Brain microvascular endothelial cell (primary cell): ENCODE results near the gene APBB2.
"Not testable (repeated sequence)": the region's sequence is repeated elsewhere in the genome, so short reads cannot be mapped to it uniquely, and the experiment has no call there.

Experiments
- DNase-seq: peaks from one replicate; pipeline ENCODE4 v3.0.0-alpha.2; 2020
- H3K27ac ChIP-seq: fragments of 250-450 bp; sonication (Bioruptor Pico); 2 replicates; pipeline ENCODE4 v1.5.1; 2020; ENCODE audit warnings: mild to moderate bottlenecking, moderate library complexity
- H3K27me3 ChIP-seq: fragments of 250-450 bp; sonication (Bioruptor Pico); replicated peaks from 2 replicates; pipeline ENCODE4 v1.5.1; 2020; ENCODE audit warnings: mild to moderate bottlenecking
- H3K36me3 ChIP-seq: fragments of 250-450 bp; sonication (Bioruptor Pico); replicated peaks from 2 replicates; pipeline ENCODE4 v1.5.1; 2020; ENCODE audit warnings: mild to moderate bottlenecking
- H3K4me3 ChIP-seq: 2 replicates; pipeline ENCODE4 v1.5.1; 2011; ENCODE audit warnings: low read depth, mild to moderate bottlenecking, control low read depth, low read length, moderate library complexity
- in situ Hi-C: cut with HindIII; loops from 2 replicates; pipeline ENCODE4 v1.10.0; 2017; ENCODE audit warnings: low sequenced_read_pairs, low pct_ligation_motif_present
- TF ChIP-seq, protein P1 (sequence below): IDR thresholded peaks from 2 replicates; pipeline ENCODE4 v1.5.1; 2011; ENCODE audit warnings: low read depth, mild to moderate bottlenecking, moderate library complexity, low read length, control low read depth, inconsistent platforms; ENCODE audit errors: missing control alignments

Gene APBB2

DNA sequence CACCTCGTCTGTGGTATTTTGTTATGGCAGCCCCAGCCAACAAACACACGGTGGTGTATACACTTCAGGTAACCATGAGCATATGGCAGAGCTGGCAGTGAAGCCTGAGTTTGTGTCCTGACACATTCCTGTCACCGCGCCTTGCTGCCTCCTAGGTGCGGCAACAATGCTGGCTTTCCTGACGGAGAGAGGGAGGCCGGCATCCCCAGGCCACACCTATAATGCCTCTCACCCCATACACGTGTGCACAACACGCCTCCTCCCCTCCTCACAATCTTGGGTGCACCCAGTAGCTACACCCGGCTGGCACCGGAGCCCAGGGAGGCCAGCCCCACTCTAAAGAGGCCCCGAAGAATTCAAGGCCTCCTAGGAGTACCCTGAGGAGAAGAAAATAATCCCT is 306.0 kb downstream of the APBB2 start:
- Histone ChIP-seq H3K27ac (no peak overlapping the region), H3K27me3 (no peaks in the 10 kb centered on the region), H3K36me3 (peaks cover 2% of the 10 kb centered on the region), H3K4me3 (no peak overlapping the region)
- in situ Hi-C loops, result no loop called here
- DNase-seq, result no peak
- TF ChIP-seq, protein P1, sequence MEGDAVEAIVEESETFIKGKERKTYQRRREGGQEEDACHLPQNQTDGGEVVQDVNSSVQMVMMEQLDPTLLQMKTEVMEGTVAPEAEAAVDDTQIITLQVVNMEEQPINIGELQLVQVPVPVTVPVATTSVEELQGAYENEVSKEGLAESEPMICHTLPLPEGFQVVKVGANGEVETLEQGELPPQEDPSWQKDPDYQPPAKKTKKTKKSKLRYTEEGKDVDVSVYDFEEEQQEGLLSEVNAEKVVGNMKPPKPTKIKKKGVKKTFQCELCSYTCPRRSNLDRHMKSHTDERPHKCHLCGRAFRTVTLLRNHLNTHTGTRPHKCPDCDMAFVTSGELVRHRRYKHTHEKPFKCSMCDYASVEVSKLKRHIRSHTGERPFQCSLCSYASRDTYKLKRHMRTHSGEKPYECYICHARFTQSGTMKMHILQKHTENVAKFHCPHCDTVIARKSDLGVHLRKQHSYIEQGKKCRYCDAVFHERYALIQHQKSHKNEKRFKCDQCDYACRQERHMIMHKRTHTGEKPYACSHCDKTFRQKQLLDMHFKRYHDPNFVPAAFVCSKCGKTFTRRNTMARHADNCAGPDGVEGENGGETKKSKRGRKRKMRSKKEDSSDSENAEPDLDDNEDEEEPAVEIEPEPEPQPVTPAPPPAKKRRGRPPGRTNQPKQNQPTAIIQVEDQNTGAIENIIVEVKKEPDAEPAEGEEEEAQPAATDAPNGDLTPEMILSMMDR, result no peak

DNA sequence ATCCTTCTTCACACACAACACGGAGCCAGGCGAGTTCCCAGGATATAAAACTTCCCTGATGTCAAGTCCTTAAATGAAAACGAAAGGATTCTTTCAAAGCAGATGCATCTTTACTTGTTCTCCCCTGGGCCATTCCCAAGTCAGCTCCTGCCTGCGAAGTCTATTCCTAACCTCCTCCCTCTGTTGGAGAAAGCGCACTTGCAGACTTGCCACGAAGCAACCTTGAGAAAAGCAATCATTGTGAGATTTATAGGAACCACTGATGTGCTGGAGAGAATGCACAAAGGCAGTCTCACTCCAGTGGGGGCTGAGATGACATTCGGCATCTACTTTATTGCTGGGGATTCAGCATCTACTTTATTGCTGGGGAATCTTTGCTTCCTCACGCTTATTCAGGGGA is 308.9 kb downstream of the APBB2 start:
- DNase-seq, result no peak
- TF ChIP-seq, protein P1, result no peak
- no peak overlapping the region for H3K27ac ChIP-seq
- H3K27me3 ChIP-seq, result no peaks in the 10 kb centered on the region
- in situ Hi-C loops, result no loop called here
- H3K4me3 ChIP-seq, result no peak overlapping the region
- peaks cover 7% of the 10 kb centered on the region for H3K36me3 ChIP-seq

DNA sequence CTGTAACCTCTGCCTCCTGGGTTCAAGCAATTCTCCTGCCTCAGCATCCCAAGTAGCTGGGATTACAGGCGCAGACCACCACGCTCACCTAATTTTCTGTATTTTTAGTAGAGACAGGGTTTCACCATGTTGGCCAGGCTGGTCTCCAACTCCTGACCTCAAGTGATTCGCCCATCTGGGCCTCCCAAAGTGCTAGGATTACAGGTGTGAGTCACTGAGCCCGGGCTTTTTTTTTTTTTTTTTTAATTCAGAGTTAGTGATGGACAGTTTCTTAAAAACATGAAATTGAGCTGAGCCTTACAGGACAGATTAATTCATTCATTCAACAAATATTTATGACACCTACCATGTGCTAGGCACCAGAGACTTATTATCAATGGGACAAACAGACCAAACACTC is 313.8 kb downstream of the APBB2 start:
- H3K4me3 ChIP-seq, in situ Hi-C loops, DNase-seq, H3K27ac ChIP-seq, H3K27me3 ChIP-seq: not testable (repeated sequence)
- H3K36me3 ChIP-seq, result peaks cover 26% of the 10 kb centered on the region

DNA sequence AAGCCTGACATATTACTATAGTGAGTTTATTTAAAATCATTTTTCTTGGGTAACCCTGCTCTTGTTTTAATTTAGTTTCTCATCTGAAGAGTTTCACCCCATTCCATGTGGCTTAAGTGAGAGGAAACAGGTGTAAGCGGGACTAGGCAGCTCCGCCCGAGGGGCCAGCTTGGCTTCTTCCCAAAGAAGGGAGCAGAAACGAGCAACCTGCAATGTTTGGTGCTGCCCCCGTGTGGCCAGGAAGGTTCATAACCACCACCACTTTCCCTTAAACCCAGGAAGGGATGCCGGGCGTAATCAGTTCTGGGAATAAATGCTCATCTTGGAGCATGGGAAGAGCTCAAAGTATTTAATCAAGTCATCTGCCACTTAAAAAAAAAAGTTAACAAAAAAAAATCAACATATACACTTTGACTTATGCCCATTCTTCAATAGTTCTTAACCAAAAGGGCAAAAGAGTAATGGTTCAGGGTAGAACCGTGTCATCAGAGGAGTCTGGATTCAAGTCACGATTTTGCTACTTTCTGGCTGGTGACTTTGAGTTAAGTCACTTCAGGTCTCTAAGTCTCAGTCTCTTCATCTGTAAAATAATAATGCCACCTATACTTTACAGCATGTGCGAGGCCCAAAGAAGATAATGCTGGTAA is 316.7 kb downstream of the APBB2 start:
- in situ Hi-C loops, result no loop called here
- peaks cover 40% of the 10 kb centered on the region for H3K36me3 ChIP-seq
- H3K27ac ChIP-seq, result no peak overlapping the region
- H3K27me3 ChIP-seq, result no peaks in the 10 kb centered on the region
- TF ChIP-seq, protein P1, result peak; percentile 89
- peak; percentile 57 for DNase-seq
- no peak overlapping the region for H3K4me3 ChIP-seq

DNA sequence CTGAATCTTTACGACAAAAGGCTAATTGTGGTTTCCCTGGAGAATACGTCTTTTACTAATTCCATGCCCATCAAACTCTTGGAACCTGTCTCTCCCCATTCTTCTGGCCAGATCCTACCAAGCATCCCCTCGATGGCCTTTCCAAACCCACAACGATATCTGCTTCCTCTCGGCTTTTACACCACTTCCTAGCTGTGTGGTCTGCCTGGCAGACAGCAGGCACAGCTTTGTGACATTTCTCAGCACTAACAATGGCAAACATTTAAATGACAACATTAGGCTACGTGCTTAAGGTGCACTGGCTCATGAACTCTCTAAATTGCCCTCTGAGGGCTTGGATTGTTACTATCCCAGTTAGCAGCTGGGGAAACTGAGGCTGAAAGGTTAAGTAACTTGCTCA is 323.6 kb downstream of the APBB2 start:
- H3K36me3 ChIP-seq, result peaks cover 54% of the 10 kb centered on the region
- H3K4me3 ChIP-seq, result no peak overlapping the region
- DNase-seq, result no peak
- TF ChIP-seq, protein P1, result no peak
- no peak overlapping the region for H3K27ac ChIP-seq
- in situ Hi-C loops, result no loop called here
- H3K27me3 ChIP-seq, result no peaks in the 10 kb centered on the region

DNA sequence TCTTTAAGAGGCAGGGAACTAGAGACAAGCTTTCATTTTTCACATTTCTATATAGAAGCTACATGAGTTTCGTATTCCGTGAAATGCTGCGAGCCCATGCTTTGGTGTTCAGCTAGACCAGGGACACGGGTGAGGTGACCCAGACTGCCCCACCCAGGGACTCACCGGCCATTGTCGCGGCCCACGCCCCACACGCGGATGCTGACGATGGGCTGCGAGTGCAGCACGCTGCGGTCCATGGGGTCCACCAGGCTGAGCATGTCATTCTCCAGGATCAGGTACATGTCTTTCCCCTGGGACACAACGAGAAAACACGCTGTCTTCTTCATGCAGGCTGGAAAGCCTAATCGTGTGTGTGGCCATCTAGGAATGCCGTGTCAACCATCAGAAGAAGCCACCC is 324.1 kb downstream of the APBB2 start:
- no peak for DNase-seq
- in situ Hi-C loops, result no loop called here
- no peak overlapping the region for H3K27ac ChIP-seq
- no peaks in the 10 kb centered on the region for H3K27me3 ChIP-seq
- H3K36me3 ChIP-seq, result peaks cover 55% of the 10 kb centered on the region
- TF ChIP-seq, protein P1, result no peak
- no peak overlapping the region for H3K4me3 ChIP-seq
